ENCODE results near the gene MBD5.

DNA sequence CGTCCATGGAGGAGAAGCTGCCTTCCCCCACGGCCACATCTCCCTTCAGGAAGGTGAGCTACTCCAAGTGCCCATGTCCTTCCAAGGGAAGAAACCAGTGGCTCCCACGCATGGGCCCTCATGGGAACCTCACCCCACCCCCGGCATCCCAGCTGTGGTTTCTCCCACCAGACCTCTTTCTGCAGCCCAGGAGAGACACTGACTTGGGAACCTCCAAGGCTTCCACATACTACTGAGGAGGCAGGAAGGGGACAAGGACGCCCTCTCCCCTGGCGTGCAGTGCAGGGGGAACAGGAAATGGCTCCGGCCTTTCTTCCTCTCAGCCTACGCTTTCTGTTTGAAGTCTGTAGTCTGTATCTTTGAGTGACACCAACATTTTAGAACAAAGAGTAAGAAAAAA, 519.1 kb downstream of the MBD5 start:
- TF ChIP-seq, protein P1, sequence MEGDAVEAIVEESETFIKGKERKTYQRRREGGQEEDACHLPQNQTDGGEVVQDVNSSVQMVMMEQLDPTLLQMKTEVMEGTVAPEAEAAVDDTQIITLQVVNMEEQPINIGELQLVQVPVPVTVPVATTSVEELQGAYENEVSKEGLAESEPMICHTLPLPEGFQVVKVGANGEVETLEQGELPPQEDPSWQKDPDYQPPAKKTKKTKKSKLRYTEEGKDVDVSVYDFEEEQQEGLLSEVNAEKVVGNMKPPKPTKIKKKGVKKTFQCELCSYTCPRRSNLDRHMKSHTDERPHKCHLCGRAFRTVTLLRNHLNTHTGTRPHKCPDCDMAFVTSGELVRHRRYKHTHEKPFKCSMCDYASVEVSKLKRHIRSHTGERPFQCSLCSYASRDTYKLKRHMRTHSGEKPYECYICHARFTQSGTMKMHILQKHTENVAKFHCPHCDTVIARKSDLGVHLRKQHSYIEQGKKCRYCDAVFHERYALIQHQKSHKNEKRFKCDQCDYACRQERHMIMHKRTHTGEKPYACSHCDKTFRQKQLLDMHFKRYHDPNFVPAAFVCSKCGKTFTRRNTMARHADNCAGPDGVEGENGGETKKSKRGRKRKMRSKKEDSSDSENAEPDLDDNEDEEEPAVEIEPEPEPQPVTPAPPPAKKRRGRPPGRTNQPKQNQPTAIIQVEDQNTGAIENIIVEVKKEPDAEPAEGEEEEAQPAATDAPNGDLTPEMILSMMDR (IDR thresholded peaks at IDR 0.05) = no peak
- TF ChIP-seq POLR2A (IDR thresholded peaks at IDR 0.05) = no peak
- no peak for TF ChIP-seq POLR2AphosphoS5 (IDR thresholded peaks at IDR 0.05)

Data from prostate gland (tissue), 2 donors.